Prostate gland (tissue), 2 donors: Measurements from ENCODE around the gene CUL4A. TPM values are rescaled to one million over a fixed set of nuclear protein-coding genes. Genes with fewer than 3 reads are reported as not detected.
"Not testable (repeated sequence)": the region's sequence is repeated elsewhere in the genome, so short reads cannot be mapped to it uniquely, and the experiment has no call there.

Source experiments
- DNase-seq: peaks from one replicate; pipeline ENCODE4 v3.0.0-alpha.2; 2019; ENCODE audit warnings: low spot score
- H3K27ac ChIP-seq, 2 donors: fragments of 200-600 bp; sonication (generic); 2 replicates each; pipeline ENCODE4 v1.5.1; 2017 to 2019
- H3K27me3 ChIP-seq: fragments of 200-600 bp; sonication (generic); replicated peaks from 2 replicates; pipeline ENCODE4 v1.5.1; 2019; ENCODE audit not compliant: insufficient read depth
- H3K36me3 ChIP-seq, 2 donors: fragments of 200-600 bp; sonication (generic); 1 replicate in 1 of 2; 2 replicates in 1 of 2; pipeline versions ENCODE4 v1.5.1 to v1.8.1; 2017 to 2019
- H3K4me1 ChIP-seq: fragments of 200-600 bp; sonication (generic); replicated peaks from 2 replicates; pipeline ENCODE4 v1.5.1; 2019
- H3K4me3 ChIP-seq, 2 donors: fragments of 200-600 bp; sonication (generic); 2 replicates each; pipeline ENCODE4 v1.5.1; 2017 to 2019
- H3K9me3 ChIP-seq: fragments of 200-600 bp; sonication (generic); 2 replicates; pipeline ENCODE4 v1.5.1; 2017
- POLR2A ChIP-seq: fragments of 450-650 bp; IDR thresholded peaks from one replicate; pipeline ENCODE4 v1.6.1; 2016; ENCODE audit warnings: antibody characterized with exemption, mild to moderate bottlenecking
- POLR2AphosphoS5 ChIP-seq: sonication (generic); formaldehyde crosslinking; IDR thresholded peaks from one replicate; pipeline ENCODE4 v1.6.1; 2017; ENCODE audit warnings: antibody characterized with exemption
- WGBS: methylation state at CpG from one replicate; pipeline ENCODE4 v1.1.5; 2018; 5-methylcytosine and 5-hydroxymethylcytosine counted together
- intact Hi-C: fragments of 100-400 bp; cut with DNase I; formaldehyde crosslinking; loops from one replicate; pipeline ENCODE4 v1.14.2; 2022
- total RNA-seq, 2 donors: library from RNA; depleted of rRNA; stranded (reverse); fragments of >200 nt; gene quantifications; one replicate each; pipeline ENCODE4 v1.1.0, GENCODE V29; 2016
- TF ChIP-seq, protein P1 (sequence below), 4 experiments: fragments of 200-600 bp in 2 of 4; fragments of 450-650 bp in 2 of 4; sonication (generic) in 2 of 4; IDR thresholded peaks; 1 replicate in 3 of 4; 2 replicates in 1 of 4; pipeline ENCODE4 v1.5.1; 2016 to 2019; ENCODE audit warnings: antibody characterized with exemption in 4 of 4, mild to moderate bottlenecking in 2 of 4, moderate library complexity in 2 of 4

Gene CUL4A
- total RNA-seq, 2 donors from 2014 or later = 103 to 185 TPM

- no peak for DNase-seq
- H3K4me1 ChIP-seq = no peaks in the 10 kb centered on the region
- no peaks in the 10 kb centered on the region for H3K27me3 ChIP-seq
- no peaks in the 10 kb centered on the region for H3K36me3 ChIP-seq
- TF ChIP-seq, protein P1, sequence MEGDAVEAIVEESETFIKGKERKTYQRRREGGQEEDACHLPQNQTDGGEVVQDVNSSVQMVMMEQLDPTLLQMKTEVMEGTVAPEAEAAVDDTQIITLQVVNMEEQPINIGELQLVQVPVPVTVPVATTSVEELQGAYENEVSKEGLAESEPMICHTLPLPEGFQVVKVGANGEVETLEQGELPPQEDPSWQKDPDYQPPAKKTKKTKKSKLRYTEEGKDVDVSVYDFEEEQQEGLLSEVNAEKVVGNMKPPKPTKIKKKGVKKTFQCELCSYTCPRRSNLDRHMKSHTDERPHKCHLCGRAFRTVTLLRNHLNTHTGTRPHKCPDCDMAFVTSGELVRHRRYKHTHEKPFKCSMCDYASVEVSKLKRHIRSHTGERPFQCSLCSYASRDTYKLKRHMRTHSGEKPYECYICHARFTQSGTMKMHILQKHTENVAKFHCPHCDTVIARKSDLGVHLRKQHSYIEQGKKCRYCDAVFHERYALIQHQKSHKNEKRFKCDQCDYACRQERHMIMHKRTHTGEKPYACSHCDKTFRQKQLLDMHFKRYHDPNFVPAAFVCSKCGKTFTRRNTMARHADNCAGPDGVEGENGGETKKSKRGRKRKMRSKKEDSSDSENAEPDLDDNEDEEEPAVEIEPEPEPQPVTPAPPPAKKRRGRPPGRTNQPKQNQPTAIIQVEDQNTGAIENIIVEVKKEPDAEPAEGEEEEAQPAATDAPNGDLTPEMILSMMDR (IDR thresholded peaks at IDR 0.05) = no peak
- no peak for TF ChIP-seq POLR2AphosphoS5
- no peak for TF ChIP-seq POLR2A
- H3K4me3 ChIP-seq = no peak overlapping the region
- WGBS = 96% methylated on average over 15 of the region's 15 CpGs
- no peaks in the 10 kb centered on the region for H3K9me3 ChIP-seq
- intact Hi-C loops = no loop called here
- no peak overlapping the region for H3K27ac ChIP-seq
Observed at GRCh38 chr13:113239357-113239756, 29.9 kb downstream of the CUL4A start.

DNA sequence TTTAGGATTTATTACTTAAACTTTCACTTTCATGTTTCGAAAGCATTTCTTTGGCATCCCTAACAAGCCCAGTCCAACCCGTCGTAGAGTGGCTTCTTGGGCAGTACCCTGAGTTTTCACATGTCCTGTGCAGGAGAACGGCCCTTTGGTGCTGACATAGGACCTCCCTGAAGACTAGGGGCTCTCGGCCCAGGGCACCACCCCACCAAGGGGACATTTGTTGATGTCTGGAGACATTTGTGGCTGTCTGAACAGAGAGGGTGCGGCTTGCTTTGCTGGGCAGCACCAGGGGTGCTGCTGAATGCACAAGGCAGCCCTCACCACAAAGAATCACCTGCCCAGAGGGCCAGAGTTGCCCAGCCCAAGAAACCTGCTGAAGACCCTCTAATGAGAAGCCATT, 30.6 kb downstream of the CUL4A start:
- no peak overlapping the region for H3K27ac ChIP-seq
- no peaks in the 10 kb centered on the region for H3K4me1 ChIP-seq
- H3K4me3 ChIP-seq = no peak overlapping the region
- H3K9me3 ChIP-seq = no peaks in the 10 kb centered on the region
- TF ChIP-seq, protein P1 (IDR thresholded peaks at IDR 0.05) = no peak
- TF ChIP-seq POLR2A (no peak), POLR2AphosphoS5 (no peak)
- DNase-seq = no peak
- WGBS = 90% methylated on average over 6 of the region's 6 CpGs
- peaks cover 0 to under 1% of the 10 kb centered on the region in 2 donors for H3K36me3 ChIP-seq
- no peaks in the 10 kb centered on the region for H3K27me3 ChIP-seq
- intact Hi-C loops = no loop called here

- H3K36me3 ChIP-seq = peaks cover 0 to 17% of the 10 kb centered on the region in 2 donors
- H3K4me3 ChIP-seq, DNase-seq, H3K27me3 ChIP-seq, H3K4me1 ChIP-seq, H3K27ac ChIP-seq, intact Hi-C loops, H3K9me3 ChIP-seq: not testable (repeated sequence)
- 96% methylated on average over 8 of the region's 8 CpGs for WGBS
Observed at GRCh38 chr13:113241623-113242022, 32.2 kb downstream of the CUL4A start.

DNA sequence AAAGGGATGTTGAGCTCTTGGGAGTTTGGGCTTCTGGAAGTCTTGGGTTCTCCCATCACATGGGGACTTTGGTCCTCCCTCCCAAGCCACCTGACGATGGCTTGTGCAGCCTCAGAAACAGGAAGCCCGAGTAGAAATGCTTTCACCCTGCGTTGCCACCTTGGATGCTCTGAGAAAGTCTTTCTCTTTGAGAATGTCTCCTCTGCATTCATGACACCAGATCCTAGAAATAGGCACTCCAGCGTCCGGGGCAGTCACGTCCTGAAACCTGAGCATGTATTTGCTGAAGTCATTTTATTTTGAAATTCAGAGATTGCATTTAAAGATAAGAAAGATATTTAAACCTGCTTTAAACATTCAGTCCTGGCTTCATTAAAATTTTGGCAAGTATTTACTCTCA, 34.4 kb downstream of the CUL4A start:
- intact Hi-C loops = no loop called here
- DNase-seq = no peak
- H3K36me3 ChIP-seq = peaks cover 0 to 17% of the 10 kb centered on the region in 2 donors
- H3K27ac ChIP-seq = no peak overlapping the region
- H3K9me3 ChIP-seq = no peaks in the 10 kb centered on the region
- 60% methylated on average over 6 of the region's 6 CpGs for WGBS
- no peaks in the 10 kb centered on the region for H3K27me3 ChIP-seq
- H3K4me3 ChIP-seq = no peak overlapping the region
- no peaks in the 10 kb centered on the region for H3K4me1 ChIP-seq
- TF ChIP-seq POLR2AphosphoS5 (no peak), POLR2A (no peak)
- TF ChIP-seq, protein P1 (IDR thresholded peaks at IDR 0.05) = no peak

- peaks cover 0 to 17% of the 10 kb centered on the region in 2 donors for H3K36me3 ChIP-seq
- no peaks in the 10 kb centered on the region for H3K4me1 ChIP-seq
- H3K27ac ChIP-seq = no peak overlapping the region
- TF ChIP-seq POLR2AphosphoS5 (no peak), POLR2A (no peak)
- TF ChIP-seq, protein P1 (IDR thresholded peaks at IDR 0.05) = peak in 1 of 4 experiments; percentile 9
- WGBS = 70% methylated on average over 10 of the region's 10 CpGs
- no peak overlapping the region for H3K4me3 ChIP-seq
- H3K27me3 ChIP-seq = no peaks in the 10 kb centered on the region
- intact Hi-C loops = no loop called here
- DNase-seq = no peak
- H3K9me3 ChIP-seq = no peaks in the 10 kb centered on the region
Observed at GRCh38 chr13:113245849-113246796, 36.7 kb downstream of the CUL4A start.
